GM19351 (cell line): Measurements from ENCODE around the gene ZNF177.

Experiments used
- ATAC-seq: cut with Tn5 transposase; IDR thresholded peaks from one replicate; pipeline ENCODE4 v1.9.1; 2021; ENCODE audit warnings: mild to moderate bottlenecking, moderate library complexity; ENCODE audit not compliant: unreplicated experiment

Gene ZNF177

GRCh38 chr19:9427941-9428340 is 65.1 kb downstream of the ZNF177 start:
- no peak for ATAC-seq

DNA sequence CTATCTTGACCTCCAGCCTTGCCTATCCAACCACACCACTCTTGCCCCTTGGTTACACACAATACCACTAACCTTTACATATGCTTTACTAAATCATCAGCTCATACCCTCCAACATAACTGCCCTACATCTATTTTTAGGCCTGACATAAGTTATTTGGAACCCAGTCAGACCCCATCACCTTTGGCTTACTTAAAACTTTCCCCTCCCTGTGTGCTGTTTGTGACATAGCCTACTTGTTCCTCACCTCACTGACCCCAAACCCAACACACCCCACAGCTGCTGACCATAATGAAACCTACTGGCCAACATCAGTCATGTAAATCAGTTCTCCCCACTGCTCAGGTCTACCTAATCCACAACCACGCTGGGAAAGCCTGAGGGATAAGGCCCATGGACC is 67.6 kb downstream of the ZNF177 start:
- no peak for ATAC-seq

DNA sequence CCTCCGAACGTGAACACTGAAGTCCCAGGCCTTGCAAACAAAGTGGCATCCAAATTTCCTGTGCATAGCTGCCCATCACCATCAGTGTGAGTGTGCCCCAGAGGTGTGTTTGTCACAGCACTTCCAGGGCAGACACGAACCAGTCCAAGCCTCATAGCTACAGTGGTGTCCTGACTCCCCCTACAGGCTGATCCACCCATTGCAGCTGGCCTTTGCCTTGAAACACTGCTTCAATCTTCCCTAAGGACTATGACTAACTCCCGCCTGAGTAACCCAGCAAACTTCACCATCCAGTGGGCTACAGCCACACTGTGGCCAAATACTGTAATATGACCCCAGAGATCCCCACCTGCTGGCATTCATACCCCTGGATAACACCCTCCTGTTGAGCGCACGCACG is 68.7 kb downstream of the ZNF177 start:
- no peak for ATAC-seq
